Activated naive CD8-positive, alpha-beta T cell treated with anti-CD3 and anti-CD28 coated beads, Interleukin-2, amount 50 U/mL, for 24 hours (primary cell): Measurements from ENCODE around the gene TRABD2B.

Experiments used
- ATAC-seq: fragments of 150-1000 bp; cut with Tn5 transposase; one replicate; pipeline ENCODE4 v1.10.0; 2021
- DNase-seq: peaks from one replicate; pipeline ENCODE4 v3.0.0; 2021
- H3K27ac Mint-ChIP-seq: one replicate; pipeline ENCODE4 v1.8.0; 2021; ENCODE audit warnings: mild to moderate bottlenecking, mixed read lengths
- H3K27me3 Mint-ChIP-seq: one replicate; pipeline ENCODE4 v1.8.0; 2021; ENCODE audit warnings: mixed read lengths
- H3K36me3 Mint-ChIP-seq: one replicate; pipeline ENCODE4 v1.8.0; 2021; ENCODE audit warnings: low read depth, mixed read lengths
- H3K4me1 Mint-ChIP-seq: one replicate; pipeline ENCODE4 v1.8.0; 2021; ENCODE audit warnings: mixed read lengths
- H3K4me3 Mint-ChIP-seq: one replicate; pipeline ENCODE4 v1.8.0; 2021; ENCODE audit warnings: mild to moderate bottlenecking, moderate library complexity, mixed read lengths
- H3K9me3 Mint-ChIP-seq: one replicate; pipeline ENCODE4 v1.8.0; 2021; ENCODE audit warnings: mixed read lengths

TRABD2B gene

DNA sequence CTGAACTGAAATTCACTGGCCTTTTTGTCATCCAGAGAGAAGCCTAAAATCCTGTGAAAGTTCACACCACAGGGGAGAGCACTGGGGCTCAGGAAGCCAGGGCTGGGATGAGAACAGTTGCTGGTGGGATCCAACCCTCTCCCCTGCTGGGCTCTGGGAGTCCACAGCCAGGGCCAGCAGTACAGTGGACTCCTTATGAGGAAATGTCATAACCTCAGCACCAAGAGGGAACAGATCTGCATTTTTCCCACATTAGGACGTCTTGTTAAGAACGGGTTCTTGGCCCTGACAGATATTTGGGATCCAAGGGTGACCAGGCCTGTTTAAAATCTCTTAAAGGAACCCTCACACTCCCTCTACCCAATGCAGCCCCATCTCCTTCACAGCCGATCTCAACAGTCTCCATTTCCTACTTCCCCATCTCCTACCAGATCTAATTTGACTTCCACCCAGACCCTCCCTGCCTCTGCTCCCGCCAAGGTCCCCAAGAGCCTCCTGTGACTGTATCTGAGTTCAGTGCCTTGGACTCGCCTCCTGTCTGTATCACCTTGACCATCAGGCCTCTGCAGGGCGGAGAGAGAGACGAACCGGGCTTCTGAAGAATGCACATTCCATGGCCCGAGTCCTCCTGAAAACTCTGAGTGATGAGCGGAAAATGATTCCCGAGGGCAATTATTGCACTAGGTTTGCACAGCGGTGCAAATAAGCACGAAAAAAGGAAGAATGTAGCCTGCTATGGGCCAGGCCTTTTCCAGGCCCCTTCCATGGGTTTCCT, 159.9 kb downstream of the TRABD2B start:
- no peak overlapping the region for H3K27ac Mint-ChIP-seq
- no peaks in the 10 kb centered on the region for H3K36me3 Mint-ChIP-seq
- H3K4me1 Mint-ChIP-seq = no peaks in the 10 kb centered on the region
- peaks cover 11% of the 10 kb centered on the region for H3K9me3 Mint-ChIP-seq
- no peak overlapping the region for H3K4me3 Mint-ChIP-seq
- DNase-seq = no peak
- no peaks in the 10 kb centered on the region for H3K27me3 Mint-ChIP-seq
- ATAC-seq = no peak

DNA sequence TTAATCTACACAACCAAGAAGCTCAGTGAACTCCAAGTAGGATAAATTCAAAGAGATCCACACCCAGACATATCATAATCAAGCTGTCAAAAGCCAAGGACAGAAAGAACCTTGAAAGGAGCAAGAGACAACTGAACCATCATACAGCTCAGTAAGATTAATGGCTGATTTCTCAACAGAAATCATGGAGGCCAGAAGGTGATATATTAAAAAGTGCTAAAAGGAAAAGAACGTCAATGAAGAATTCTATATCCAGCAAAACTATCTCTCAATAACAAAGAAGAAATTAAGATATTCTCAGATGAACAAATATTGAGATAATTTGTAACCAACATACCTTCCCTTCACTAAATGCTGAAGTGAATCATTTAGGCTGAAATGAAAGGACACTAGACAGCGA, 161.8 kb downstream of the TRABD2B start:
- Mint-ChIP-seq H3K27me3 (no peaks in the 10 kb centered on the region), H3K4me3 (no peak overlapping the region), H3K36me3 (no peaks in the 10 kb centered on the region), H3K4me1 (no peaks in the 10 kb centered on the region), H3K27ac (no peak overlapping the region), H3K9me3 (peaks cover 11% of the 10 kb centered on the region)
- no peak for ATAC-seq
- DNase-seq = no peak

- Mint-ChIP-seq H3K4me1 (no peaks in the 10 kb centered on the region), H3K36me3 (no peaks in the 10 kb centered on the region), H3K4me3 (no peak overlapping the region), H3K27me3 (no peaks in the 10 kb centered on the region), H3K9me3 (peaks cover 11% of the 10 kb centered on the region), H3K27ac (no peak overlapping the region)
- ATAC-seq (no peak), DNase-seq (no peak)
Measured at GRCh38 chr1:47834326-47834725, 162.9 kb downstream of the TRABD2B start.

DNA sequence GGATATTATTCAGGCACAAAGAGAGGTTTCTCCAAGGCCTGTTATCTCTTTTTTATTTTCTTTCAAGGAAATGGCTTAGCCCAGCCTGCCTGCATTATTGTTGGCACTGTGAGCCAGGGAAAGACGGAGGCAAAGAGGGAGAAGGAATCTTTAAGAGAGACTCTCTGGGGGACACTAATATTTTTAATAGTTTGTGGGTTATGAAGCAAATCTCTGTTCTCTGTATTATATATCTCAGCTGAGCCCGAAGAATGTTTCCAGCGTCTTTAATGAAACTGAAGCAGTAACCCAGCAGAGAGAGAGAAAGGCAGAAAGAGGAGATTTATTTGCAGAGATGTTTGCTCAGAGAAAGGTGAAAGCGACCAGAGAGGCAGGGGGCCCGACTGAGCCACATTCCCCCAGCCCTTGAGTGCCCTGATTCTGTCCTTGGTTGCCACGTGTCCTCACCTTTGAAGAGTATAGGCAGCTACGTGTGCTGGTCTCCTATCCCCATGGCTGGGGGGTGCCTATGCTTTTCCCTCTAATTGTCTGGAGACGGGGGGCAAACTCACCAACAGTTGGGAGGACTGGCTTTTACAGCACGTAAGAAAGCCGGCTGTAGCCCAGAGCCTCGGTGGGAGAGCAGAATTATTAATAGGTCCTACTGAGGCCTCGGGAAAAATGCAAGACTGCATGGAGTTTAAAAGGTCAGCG, 166.4 kb downstream of the TRABD2B start:
- DNase-seq = no peak
- no peaks in the 10 kb centered on the region for H3K36me3 Mint-ChIP-seq
- no peaks in the 10 kb centered on the region for H3K27me3 Mint-ChIP-seq
- H3K9me3 Mint-ChIP-seq = peaks cover 9% of the 10 kb centered on the region
- no peak overlapping the region for H3K27ac Mint-ChIP-seq
- ATAC-seq = no peak
- no peak overlapping the region for H3K4me3 Mint-ChIP-seq
- H3K4me1 Mint-ChIP-seq = no peaks in the 10 kb centered on the region

DNA sequence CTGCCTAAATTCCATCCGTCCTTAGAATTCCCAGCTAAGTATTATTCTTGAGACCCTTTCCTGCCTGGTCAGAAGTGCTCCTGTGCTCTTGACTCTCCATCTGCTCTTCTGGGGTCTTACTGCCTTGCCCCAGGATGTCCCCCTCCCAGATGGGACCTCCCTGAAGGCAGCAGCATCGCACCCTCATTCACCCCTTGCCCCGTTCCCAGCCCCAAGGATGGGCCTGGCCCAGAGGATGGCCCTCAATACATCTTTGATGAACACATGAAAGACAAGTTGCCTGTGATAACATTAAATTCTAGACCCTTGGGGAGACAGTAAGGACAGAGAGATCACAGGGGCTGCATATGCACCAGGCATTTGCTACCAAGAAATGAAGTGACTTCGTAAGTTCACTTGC, 167.2 kb downstream of the TRABD2B start:
- H3K4me1 Mint-ChIP-seq = no peaks in the 10 kb centered on the region
- no peak overlapping the region for H3K27ac Mint-ChIP-seq
- H3K4me3 Mint-ChIP-seq = no peak overlapping the region
- no peak for DNase-seq
- H3K9me3 Mint-ChIP-seq = peaks cover 1% of the 10 kb centered on the region
- no peak for ATAC-seq
- H3K27me3 Mint-ChIP-seq = no peaks in the 10 kb centered on the region
- H3K36me3 Mint-ChIP-seq = no peaks in the 10 kb centered on the region

GRCh38 chr1:47828978-47829377, 168.2 kb downstream of the TRABD2B start:
- no peak overlapping the region for H3K27ac Mint-ChIP-seq
- no peaks in the 10 kb centered on the region for H3K9me3 Mint-ChIP-seq
- H3K4me1 Mint-ChIP-seq = no peaks in the 10 kb centered on the region
- ATAC-seq = peak; percentile 18
- H3K4me3 Mint-ChIP-seq = no peak overlapping the region
- H3K36me3 Mint-ChIP-seq = no peaks in the 10 kb centered on the region
- DNase-seq = no peak
- H3K27me3 Mint-ChIP-seq = no peaks in the 10 kb centered on the region

- DNase-seq (no peak), ATAC-seq (no peak)
- Mint-ChIP-seq H3K9me3 (no peaks in the 10 kb centered on the region), H3K27ac (no peak overlapping the region), H3K27me3 (no peaks in the 10 kb centered on the region), H3K4me1 (no peaks in the 10 kb centered on the region), H3K4me3 (no peak overlapping the region), H3K36me3 (no peaks in the 10 kb centered on the region)
Measured at GRCh38 chr1:47827109-47827508, 170.1 kb downstream of the TRABD2B start.

- no peak overlapping the region for H3K4me3 Mint-ChIP-seq
- H3K9me3 Mint-ChIP-seq = no peaks in the 10 kb centered on the region
- no peak for DNase-seq
- no peak for ATAC-seq
- H3K27ac Mint-ChIP-seq = no peak overlapping the region
- H3K27me3 Mint-ChIP-seq = no peaks in the 10 kb centered on the region
- H3K36me3 Mint-ChIP-seq = no peaks in the 10 kb centered on the region
- H3K4me1 Mint-ChIP-seq = no peaks in the 10 kb centered on the region
Measured at GRCh38 chr1:47824716-47825115, 172.5 kb downstream of the TRABD2B start.

DNA sequence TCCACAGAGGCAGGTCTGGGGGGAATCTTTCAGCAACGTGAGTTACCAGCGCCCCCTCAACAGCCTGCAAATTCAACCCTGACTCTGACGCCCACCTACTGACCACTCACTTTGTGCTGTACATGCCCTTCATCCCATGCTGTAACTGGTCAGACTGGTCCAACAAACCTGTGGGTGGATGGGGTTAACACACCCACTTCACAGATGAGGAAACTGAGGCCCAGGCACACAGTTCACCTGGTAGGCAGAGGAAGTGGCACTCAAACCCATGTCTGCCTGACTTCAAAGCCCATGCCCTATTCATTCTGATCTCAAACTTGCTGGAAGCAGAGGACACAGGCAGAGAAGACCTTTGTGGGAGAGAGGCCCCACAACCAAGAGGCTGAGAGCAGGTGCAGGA, 172.9 kb downstream of the TRABD2B start:
- H3K9me3 Mint-ChIP-seq = no peaks in the 10 kb centered on the region
- H3K36me3 Mint-ChIP-seq = no peaks in the 10 kb centered on the region
- no peak overlapping the region for H3K4me3 Mint-ChIP-seq
- H3K4me1 Mint-ChIP-seq = no peaks in the 10 kb centered on the region
- H3K27me3 Mint-ChIP-seq = no peaks in the 10 kb centered on the region
- no peak overlapping the region for H3K27ac Mint-ChIP-seq
- DNase-seq (no peak), ATAC-seq (no peak)

- Mint-ChIP-seq H3K9me3 (no peaks in the 10 kb centered on the region), H3K27me3 (no peaks in the 10 kb centered on the region), H3K4me3 (no peak overlapping the region), H3K27ac (no peak overlapping the region), H3K4me1 (no peaks in the 10 kb centered on the region), H3K36me3 (no peaks in the 10 kb centered on the region)
- DNase-seq (no peak), ATAC-seq (no peak)
Measured at GRCh38 chr1:47823040-47823808, 174.0 kb downstream of the TRABD2B start.

- Mint-ChIP-seq H3K27ac (no peak overlapping the region), H3K4me1 (no peaks in the 10 kb centered on the region), H3K27me3 (no peaks in the 10 kb centered on the region), H3K36me3 (no peaks in the 10 kb centered on the region), H3K9me3 (no peaks in the 10 kb centered on the region), H3K4me3 (no peak overlapping the region)
- DNase-seq (no peak), ATAC-seq (no peak)
Measured at GRCh38 chr1:47821760-47822159, 175.4 kb downstream of the TRABD2B start.

- no peak overlapping the region for H3K4me3 Mint-ChIP-seq
- H3K9me3 Mint-ChIP-seq = no peaks in the 10 kb centered on the region
- H3K27me3 Mint-ChIP-seq = peaks cover 1% of the 10 kb centered on the region
- no peak for ATAC-seq
- DNase-seq = no peak
- no peaks in the 10 kb centered on the region for H3K36me3 Mint-ChIP-seq
- H3K27ac Mint-ChIP-seq = no peak overlapping the region
- H3K4me1 Mint-ChIP-seq = no peaks in the 10 kb centered on the region
Measured at GRCh38 chr1:47819574-47819888, 177.7 kb downstream of the TRABD2B start.

DNA sequence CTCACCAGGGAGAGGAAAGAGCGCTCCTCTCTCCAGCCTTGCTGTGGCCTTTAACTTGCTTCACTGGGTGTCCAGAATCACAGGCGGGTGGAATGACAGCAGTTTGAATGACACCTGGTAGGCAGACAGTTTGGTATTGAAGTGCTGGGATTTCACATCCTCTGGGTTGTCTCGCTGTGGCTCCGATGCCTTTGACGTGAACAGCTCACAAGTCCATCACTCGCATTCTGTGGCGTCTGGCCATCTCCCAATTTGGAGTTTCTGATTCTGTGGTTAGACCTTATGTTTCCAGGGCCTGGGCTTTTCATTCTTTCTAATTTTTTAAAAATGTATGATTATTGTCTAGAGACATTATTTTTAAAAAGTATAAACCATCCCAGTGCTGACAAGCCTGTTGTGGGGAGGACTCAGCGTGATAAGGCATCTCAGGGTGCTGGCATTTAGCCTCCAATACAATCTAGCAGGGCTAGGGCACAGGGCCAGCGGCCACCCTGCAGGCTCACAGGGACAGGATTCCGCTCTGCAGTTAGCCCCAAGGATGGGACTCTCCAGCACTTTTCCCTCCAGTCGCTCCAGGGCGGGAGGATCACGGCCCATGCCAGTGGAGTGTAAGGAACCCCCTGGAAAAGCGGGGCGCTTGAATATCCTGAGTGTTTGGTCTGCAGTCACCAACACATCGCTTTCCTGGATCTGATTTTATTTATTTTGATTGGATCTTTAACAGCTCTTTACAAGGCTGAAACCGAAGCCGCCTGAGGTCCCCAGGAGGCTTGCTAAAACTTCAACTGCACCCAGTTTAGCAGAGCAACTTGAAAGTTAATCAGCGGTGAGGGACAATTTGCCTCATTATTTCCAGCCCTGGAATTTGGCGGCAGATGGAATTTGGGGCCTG, 178.3 kb downstream of the TRABD2B start:
- H3K36me3 Mint-ChIP-seq = no peaks in the 10 kb centered on the region
- no peaks in the 10 kb centered on the region for H3K4me1 Mint-ChIP-seq
- no peak overlapping the region for H3K27ac Mint-ChIP-seq
- ATAC-seq (no peak), DNase-seq (no peak)
- H3K4me3 Mint-ChIP-seq = no peak overlapping the region
- peaks cover 1% of the 10 kb centered on the region for H3K27me3 Mint-ChIP-seq
- H3K9me3 Mint-ChIP-seq = no peaks in the 10 kb centered on the region

GRCh38 chr1:47817861-47818260, 179.3 kb downstream of the TRABD2B start:
- H3K4me1 Mint-ChIP-seq = no peaks in the 10 kb centered on the region
- H3K9me3 Mint-ChIP-seq = no peaks in the 10 kb centered on the region
- ATAC-seq = no peak
- no peak overlapping the region for H3K27ac Mint-ChIP-seq
- H3K27me3 Mint-ChIP-seq = peaks cover 1% of the 10 kb centered on the region
- no peak for DNase-seq
- H3K4me3 Mint-ChIP-seq = no peak overlapping the region
- H3K36me3 Mint-ChIP-seq = no peaks in the 10 kb centered on the region
